ENCODE results near the gene FOXD1.

Gene FOXD1

GRCh38 chr5:73438645-73439470, 9.7 kb downstream of the FOXD1 start:
- no peak for DNase-seq

GRCh38 chr5:73437777-73438644, 10.6 kb downstream of the FOXD1 start:
- DNase-seq, result no peak

- DNase-seq, result peak; percentile 40
Observed at GRCh38 chr5:73437101-73437776, 11.3 kb downstream of the FOXD1 start.

- no peak for DNase-seq
Observed at GRCh38 chr5:73436535-73437100, 12.0 kb downstream of the FOXD1 start.

- no peak for DNase-seq
Observed at GRCh38 chr5:73435759-73436534, 12.6 kb downstream of the FOXD1 start.

- DNase-seq, result no peak
Observed at GRCh38 chr5:73434907-73435306, 13.7 kb downstream of the FOXD1 start.

GRCh38 chr5:73434461-73434860, 14.1 kb downstream of the FOXD1 start:
- DNase-seq, result no peak

GRCh38 chr5:73433982-73434342, 14.6 kb downstream of the FOXD1 start:
- no peak for DNase-seq

- DNase-seq, result no peak
Observed at GRCh38 chr5:73433272-73433981, 15.2 kb downstream of the FOXD1 start.

- DNase-seq, result no peak
Observed at GRCh38 chr5:73431204-73431851, 17.2 kb downstream of the FOXD1 start.

- DNase-seq, result no peak
Observed at GRCh38 chr5:73426034-73426433, 22.5 kb downstream of the FOXD1 start.

GRCh38 chr5:73424556-73424977, 24.0 kb downstream of the FOXD1 start:
- no peak for DNase-seq

GRCh38 chr5:73422164-73422563, 26.4 kb downstream of the FOXD1 start:
- no peak for DNase-seq

GRCh38 chr5:73420666-73421065, 27.9 kb downstream of the FOXD1 start:
- no peak for DNase-seq

- DNase-seq, result no peak
Observed at GRCh38 chr5:73419465-73420390, 28.8 kb downstream of the FOXD1 start.

GRCh38 chr5:73419117-73419464, 29.5 kb downstream of the FOXD1 start:
- DNase-seq, result no peak

GRCh38 chr5:73418244-73418691, 30.3 kb downstream of the FOXD1 start:
- no peak for DNase-seq

- peak; percentile 28 for DNase-seq
Observed at GRCh38 chr5:73417303-73418034, 31.1 kb downstream of the FOXD1 start.

GRCh38 chr5:73415617-73416016, 33.0 kb downstream of the FOXD1 start:
- peak; percentile 27 for DNase-seq
